WI38 (cell line): ENCODE results near the gene CBLC.

Experiments
- H3K4me3 ChIP-seq: 2 replicates; pipeline ENCODE4 v1.5.1; 2011; ENCODE audit warnings: low read depth, mild to moderate bottlenecking, control low read depth, low read length
- TF ChIP-seq, protein P1 (sequence below): IDR thresholded peaks from 2 replicates; pipeline ENCODE4 v1.5.1; 2012; ENCODE audit warnings: low read depth, mild to moderate bottlenecking, control low read depth, low read length

CBLC gene

DNA sequence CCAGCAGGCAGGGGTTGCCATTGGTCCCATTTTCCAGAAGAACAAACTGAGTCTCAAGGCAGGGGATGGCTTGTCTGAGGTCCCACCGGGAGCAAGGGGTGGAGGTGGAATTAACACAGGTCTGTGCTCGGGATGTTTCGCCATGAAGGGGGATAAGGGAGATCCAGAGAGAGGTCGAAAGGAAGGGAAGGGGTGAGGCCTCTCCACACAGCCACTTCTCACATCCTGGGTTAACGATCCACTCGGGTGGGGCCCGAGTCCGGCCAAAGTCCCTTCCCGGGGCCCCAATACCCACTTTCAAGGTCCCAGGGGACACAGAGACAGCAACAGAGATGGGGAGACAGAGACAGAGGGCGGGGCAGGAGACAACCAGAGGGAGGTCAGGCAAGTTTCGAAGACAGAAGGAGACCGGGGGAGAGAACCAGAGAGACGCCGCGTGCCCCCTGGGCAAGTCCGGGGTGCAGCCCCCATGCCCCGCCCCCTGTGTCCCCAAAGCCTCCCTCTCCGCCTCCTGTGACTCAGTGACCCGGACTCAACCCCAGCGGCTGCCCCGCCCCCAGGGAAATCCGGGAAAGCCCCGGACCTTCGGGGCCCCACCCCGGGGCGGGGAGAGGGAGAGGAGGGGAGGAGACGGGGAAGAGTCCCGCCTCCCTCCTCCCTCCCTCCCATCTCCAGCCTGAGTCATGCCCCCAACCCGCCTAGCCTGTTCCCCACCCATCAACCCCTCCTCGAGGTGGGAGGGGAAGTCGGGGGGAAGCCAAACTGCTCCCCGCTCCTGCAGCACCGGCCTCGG is 30.5 kb upstream of the CBLC start:
- TF ChIP-seq, protein P1, sequence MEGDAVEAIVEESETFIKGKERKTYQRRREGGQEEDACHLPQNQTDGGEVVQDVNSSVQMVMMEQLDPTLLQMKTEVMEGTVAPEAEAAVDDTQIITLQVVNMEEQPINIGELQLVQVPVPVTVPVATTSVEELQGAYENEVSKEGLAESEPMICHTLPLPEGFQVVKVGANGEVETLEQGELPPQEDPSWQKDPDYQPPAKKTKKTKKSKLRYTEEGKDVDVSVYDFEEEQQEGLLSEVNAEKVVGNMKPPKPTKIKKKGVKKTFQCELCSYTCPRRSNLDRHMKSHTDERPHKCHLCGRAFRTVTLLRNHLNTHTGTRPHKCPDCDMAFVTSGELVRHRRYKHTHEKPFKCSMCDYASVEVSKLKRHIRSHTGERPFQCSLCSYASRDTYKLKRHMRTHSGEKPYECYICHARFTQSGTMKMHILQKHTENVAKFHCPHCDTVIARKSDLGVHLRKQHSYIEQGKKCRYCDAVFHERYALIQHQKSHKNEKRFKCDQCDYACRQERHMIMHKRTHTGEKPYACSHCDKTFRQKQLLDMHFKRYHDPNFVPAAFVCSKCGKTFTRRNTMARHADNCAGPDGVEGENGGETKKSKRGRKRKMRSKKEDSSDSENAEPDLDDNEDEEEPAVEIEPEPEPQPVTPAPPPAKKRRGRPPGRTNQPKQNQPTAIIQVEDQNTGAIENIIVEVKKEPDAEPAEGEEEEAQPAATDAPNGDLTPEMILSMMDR: no peak
- H3K4me3 ChIP-seq: peak overlapping the region; percentile 41

DNA sequence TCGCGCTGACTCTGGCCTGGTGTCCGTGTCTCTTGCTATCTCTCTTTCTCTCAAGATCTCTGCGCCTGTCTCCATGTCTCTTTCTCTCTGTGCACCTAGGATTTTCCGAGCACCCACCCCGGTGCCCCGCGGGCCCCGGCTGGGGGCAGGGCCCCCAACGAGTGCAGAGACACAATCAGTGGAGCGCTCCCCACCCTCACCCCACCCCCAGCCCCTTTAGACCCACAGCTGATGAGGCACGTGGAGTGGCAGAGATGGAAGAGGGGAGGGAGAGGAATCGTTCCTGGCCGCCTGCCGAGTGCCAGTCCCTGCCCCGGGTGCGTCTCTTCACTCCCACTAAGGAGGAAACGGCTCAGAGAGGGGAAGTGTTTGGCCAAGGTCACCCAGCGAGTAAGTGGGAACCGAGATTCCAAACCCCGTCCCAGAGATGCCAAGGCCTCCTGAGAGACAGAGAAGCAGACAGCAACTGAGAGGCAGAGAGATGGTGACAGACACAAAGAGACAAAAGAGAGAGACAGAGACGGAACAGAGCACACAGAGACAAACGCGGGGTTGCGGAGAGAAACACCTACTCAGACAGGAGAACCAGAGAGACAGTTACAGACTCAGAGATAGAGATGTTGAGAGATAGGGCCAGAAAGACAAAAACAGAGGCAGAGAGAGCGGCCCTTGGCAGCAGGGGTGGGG is 29.8 kb upstream of the CBLC start:
- H3K4me3 ChIP-seq: peak overlapping the region; percentile 41
- TF ChIP-seq, protein P1: no peak

DNA sequence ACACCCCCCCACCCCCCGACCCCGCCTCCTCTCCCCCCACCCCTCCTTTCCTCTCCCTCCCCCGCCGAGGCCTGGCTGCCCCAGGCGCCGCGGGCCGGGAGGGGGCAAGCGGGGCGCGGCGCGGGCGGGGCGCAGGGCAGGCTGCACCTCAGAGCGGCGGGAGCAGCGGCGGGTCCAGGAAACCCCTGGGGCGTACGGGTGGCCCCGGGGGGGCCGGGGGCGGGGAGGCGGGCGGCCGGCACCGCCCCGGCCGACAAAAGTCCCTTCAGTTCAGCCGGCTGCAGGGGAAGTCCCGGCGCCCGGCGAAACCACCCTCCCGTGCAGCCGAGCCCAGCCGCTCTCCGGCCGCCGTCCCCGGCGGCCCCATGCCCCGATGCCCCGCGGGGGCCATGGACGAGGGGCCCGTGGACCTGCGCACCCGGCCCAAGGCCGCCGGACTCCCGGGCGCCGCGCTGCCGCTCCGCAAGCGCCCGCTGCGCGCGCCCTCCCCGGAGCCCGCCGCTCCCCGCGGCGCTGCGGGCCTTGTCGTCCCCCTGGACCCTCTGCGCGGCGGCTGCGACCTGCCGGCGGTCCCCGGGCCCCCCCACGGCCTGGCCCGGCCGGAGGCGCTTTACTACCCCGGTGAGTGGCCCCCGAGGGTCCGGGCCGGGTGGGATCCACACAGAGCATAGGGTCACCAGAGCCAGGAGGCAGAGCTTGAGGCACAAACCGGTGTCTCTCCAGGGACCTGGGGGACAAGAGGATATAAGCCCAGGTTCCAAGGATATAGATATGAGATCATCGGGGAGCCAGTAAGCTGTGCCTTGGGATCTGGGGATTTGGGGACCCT is 29.1 kb upstream of the CBLC start, which contains the start of gene BCL3:
Gene BCL3 (plus strand): TSS at position 283 of the 829 bp plus-strand sequence. CDS start 83 bp downstream, at position 366.
- TF ChIP-seq, protein P1: no peak
- peak within 1 kb of the TSS; percentile 90 for H3K4me3 ChIP-seq

DNA sequence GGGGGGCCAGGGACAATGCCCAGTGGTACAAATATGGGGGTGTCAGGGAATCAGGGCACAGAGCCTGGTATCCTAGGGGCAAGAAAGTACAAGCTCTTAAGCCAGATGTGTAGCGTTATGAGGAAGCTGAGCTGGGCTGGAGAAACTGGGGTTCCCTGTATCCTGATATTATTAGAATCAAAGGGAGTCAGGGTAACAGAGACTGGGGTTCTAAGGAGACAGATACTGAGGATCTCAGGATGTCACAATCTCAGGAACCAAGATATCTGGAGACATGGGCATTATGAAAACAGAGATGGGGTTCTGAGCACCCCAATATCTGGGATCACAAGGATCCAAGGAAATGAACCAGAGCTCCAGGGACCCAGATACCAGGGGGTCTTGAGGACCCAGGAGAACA is 28.4 kb upstream of the CBLC start:
- H3K4me3 ChIP-seq: peak overlapping the region; percentile 90
- TF ChIP-seq, protein P1: no peak

DNA sequence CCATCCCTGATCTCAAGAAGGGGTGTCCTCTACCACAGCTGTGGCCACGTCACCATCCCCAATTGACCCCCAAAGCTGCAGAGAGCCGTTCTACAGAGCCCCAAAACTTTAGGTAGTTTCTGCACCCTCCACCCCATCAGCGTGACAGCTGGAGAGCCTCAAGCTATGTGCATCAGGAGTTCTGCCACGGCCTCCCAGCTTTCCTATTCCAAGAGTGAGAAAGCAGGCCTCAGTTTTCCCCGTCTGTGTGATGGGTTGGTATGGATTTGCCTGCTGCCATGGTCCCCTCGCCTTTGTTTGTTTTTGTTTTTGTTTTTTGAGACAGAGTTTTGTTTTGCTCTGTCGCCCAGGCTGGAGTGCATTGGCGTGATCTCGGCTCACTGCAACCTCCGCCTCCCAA is 27.7 kb upstream of the CBLC start:
- TF ChIP-seq, protein P1: no peak
- H3K4me3 ChIP-seq: peak overlapping the region; percentile 90

DNA sequence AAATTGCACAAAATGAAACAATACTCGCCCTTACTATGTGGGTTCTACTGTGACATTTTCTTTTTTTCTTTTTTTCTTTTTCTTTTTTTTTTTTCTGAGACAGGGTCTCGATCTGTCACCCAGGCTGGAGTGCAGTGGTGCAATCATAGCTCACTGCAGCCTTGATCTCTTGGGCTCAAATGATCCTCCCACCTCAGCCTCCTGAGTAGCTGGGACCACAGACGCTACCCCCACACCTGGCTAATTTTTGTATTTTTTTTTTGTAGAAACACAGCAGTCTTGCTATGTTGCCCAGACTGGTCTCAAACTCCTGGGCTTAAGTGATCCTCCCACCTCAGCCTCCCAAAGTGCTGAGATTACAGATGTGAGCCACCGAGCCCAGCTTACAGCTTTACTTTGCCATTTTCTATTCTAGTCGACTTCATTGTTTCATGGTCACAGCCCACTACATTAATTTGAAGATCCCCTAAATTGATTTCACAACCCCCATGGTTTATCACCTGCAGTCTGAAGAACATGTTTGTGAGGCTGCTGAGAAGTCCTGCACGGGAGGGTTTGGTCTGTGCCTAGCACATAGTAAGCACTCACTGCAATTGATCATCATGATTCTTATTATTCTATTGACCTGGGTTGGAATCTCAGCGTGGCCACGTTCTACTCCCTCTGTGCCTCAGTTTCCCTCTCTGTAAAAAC is 25.4 kb upstream of the CBLC start:
- TF ChIP-seq, protein P1: no peak
- no peak overlapping the region; the same call in 1 of the 2 replicates for H3K4me3 ChIP-seq
